ENCODE results near the gene PBLD.

The PBLD gene

GRCh38 chr10:68332259-68333057, at the start of gene PBLD:
Gene PBLD (minus strand): TSS chr10:68332928. CDS start chr10:68306844, 26,084 bp downstream.
- FAIRE-seq = no peak

- no peak for FAIRE-seq
These were observed 38.9 kb upstream of the PBLD start for GRCh38 chr10:68371604-68372003.

- no peak for FAIRE-seq
These were observed 34.4 kb upstream of the PBLD start for GRCh38 chr10:68367121-68367520.

- FAIRE-seq = peak; percentile 92
These were observed 33.9 kb upstream of the PBLD start for GRCh38 chr10:68366600-68366999.

GRCh38 chr10:68365611-68366010, 32.9 kb upstream of the PBLD start:
- no peak for FAIRE-seq

- FAIRE-seq = no peak
These were observed 31.6 kb upstream of the PBLD start for GRCh38 chr10:68364101-68364886.

- no peak for FAIRE-seq
These were observed 29.9 kb upstream of the PBLD start for GRCh38 chr10:68362590-68362989.

GRCh38 chr10:68359189-68359588, 26.5 kb upstream of the PBLD start:
- FAIRE-seq = peak; percentile 28

- no peak for FAIRE-seq
These were observed 20.8 kb upstream of the PBLD start for GRCh38 chr10:68353537-68353936.

GRCh38 chr10:68348265-68348741, 15.6 kb upstream of the PBLD start:
- no peak for FAIRE-seq

- no peak for FAIRE-seq
These were observed 14.0 kb upstream of the PBLD start for GRCh38 chr10:68346774-68347173.

GRCh38 chr10:68345621-68346020, 12.9 kb upstream of the PBLD start:
- no peak for FAIRE-seq

- FAIRE-seq = no peak
These were observed 10.3 kb upstream of the PBLD start for GRCh38 chr10:68342909-68343516.

- FAIRE-seq = no peak
These were observed 7.8 kb upstream of the PBLD start for GRCh38 chr10:68340358-68341080.

GRCh38 chr10:68336754-68337351, 4.1 kb upstream of the PBLD start:
- no peak for FAIRE-seq

- no peak for FAIRE-seq
These were observed 2.1 kb upstream of the PBLD start for GRCh38 chr10:68334672-68335467.

- no peak for FAIRE-seq
These were observed 1.0 kb upstream of the PBLD start for GRCh38 chr10:68333440-68334431.

GRCh38 chr10:68333058-68333395, 299 bp upstream of the PBLD start:
- no peak for FAIRE-seq

GRCh38 chr10:68331455-68332258, 1.1 kb downstream of the PBLD start, which contains the start of gene HNRNPH3:
Gene HNRNPH3 (plus strand): TSS chr10:68332064. CDS start chr10:68337222, 5,158 bp downstream.
- FAIRE-seq = no peak

Measured in colon (tissue), 2 donors.